Activated CD4-positive, alpha-beta T cell treated with anti-CD3 and anti-CD28 coated beads, Interleukin-2, amount 50 U/mL, for 4 hours (primary cell): ENCODE results near the gene BORCS6.
A peak's percentile ranks its signal among the peaks of the same experiment; 100 is the strongest.
"Not testable (repeated sequence)": the region's sequence is repeated elsewhere in the genome, so short reads cannot be mapped to it uniquely, and the experiment has no call there.

Experiments used
- DNase-seq, 2 experiments: peaks; one replicate each; pipeline ENCODE4 v3.0.0-alpha.2; 2020

Gene BORCS6

DNA sequence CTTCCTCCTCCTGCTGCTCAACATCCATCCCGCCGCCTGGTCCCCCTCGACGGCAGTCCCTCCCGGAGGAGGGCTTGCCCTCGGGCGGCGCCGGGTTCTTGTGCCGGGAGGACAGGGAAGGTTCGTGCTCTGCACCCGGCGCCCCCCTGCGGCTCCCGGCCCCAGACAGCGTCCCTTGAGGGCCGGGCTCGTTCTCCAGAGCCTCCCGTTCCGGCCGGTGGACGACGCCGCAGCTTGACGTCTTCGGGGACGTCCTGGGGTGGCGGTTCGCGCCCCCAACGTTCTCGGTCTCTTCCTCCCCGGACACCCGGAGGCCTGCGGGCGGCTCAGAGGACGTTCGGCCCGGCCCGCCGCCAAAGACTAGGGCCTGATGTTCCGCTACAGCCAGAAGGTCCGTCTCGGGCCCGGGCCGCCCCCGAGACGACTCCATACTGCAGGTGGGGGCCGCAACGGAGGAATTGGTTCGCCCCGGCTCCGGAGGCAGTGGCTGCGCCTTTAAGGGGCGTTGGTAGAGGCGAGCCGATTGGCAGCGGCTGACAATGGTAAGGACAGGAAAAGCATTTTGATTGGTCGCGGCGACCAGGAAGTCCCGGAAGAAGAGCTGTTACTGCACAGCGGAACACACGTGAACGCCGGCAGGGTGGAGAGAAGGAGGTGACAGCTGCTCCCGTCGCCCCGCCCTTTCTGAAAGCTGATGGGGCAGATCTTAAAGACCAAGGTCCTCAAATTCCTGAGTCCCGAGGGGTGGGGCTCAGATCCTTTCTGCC, at the start of gene BORCS6:
Gene BORCS6 (minus strand): TSS at position 470 of the 767 bp plus-strand sequence. CDS start 40 bp downstream, at position 430.
- DNase-seq: peak; percentile 89 to 92

DNA sequence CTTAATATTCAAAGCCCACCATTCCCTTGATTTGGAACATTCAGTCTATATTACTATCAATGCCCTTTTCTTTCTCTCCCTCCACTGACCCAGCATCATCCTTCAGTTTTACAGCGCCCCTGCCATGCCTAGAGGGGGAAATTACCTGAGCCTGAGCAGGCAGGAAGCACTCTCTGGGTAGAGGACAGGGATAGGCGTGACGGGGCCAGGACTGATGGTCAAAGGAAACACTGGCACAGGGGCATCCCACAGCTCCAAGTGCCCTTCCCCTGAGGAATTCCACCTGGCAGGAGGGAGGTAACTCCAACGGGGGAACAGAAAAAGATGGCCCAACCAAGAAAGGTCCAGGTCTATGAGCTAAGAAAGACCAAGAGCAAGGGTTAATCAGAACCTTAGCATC, 47.9 kb upstream of the BORCS6 start:
- no peak for DNase-seq

DNA sequence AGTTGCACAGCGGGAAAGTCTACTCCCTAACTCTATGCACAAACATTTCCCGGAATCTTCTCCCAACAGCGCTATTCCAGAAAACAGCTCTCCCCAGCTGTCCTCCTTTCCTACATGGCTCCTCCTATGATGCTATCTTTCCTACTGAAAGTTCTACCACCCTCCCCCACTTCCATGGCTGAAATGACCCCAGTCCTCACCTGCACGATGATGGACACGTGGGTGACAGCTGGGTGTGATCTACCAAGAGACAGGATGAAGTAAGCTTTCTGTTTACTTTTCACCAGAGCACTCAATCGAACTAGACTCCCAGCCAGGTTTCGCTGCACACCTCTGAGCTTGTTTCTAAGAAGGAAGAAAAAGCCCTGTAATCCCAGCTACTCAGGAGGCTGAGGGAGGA, 47.2 kb upstream of the BORCS6 start:
- no peak for DNase-seq

DNA sequence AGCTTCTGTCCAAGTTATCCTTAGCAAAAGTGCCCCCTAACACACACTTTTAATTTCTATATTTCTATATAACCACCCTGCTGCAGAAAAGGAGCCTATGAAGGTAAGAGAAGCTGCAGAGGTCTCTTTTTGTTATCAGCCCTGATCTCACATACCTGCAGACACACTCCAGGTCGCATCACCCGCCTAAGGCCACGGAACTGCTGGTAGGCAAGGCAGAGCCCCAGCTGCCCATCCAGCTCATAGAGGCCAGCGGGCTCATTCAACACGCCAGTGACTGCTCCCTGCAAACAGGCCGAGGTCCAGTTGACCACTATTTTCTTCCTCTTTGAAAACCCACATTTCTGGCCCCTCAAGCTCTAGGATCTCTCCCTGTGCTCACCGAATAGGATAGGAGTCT, 45.7 kb upstream of the BORCS6 start:
- DNase-seq: no peak

DNA sequence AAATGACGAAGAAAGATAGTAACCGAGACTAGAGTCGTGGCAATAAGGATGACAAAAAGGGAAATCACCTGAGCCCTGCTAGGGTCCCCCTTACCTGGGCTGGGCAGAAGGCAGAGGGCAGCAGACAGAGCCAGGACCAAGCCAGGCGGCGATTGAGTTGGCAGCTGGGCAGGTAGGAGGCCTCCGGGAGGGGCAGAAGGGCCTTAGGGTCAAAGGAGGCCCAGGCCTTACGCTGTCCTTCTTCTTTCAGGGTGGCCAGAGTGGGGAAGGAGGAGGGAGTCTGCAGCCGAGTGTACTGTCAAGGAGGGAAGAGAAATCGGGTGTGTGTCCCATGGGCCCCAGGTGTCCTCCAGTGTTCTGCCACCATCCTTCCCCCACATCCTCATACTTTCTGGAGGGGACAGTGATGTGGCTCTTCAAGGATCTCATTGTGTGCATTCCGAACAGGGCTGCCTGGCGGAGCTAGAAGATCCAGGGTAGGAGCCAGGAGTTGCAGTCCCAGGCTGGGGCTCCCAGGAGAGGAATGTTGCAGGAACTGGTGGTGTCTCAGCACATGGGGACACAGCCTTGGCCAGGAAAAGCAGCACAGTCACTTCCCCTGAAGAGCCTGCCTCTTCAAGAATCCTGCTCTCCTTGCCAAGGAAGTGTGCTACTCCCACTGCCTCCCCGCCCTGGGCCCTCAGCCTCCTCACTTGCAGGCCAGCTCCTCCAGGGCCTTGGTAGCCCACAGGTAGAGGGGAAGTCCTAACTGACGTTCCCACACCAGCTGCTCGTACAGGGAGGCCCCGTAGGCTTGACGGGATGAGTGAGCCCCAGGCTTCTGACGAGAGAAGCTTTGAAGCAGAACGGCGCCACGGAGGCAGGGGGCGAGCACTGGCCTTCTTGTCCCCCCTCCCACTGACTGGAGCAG, 44.6 kb upstream of the BORCS6 start:
- no peak for DNase-seq

DNA sequence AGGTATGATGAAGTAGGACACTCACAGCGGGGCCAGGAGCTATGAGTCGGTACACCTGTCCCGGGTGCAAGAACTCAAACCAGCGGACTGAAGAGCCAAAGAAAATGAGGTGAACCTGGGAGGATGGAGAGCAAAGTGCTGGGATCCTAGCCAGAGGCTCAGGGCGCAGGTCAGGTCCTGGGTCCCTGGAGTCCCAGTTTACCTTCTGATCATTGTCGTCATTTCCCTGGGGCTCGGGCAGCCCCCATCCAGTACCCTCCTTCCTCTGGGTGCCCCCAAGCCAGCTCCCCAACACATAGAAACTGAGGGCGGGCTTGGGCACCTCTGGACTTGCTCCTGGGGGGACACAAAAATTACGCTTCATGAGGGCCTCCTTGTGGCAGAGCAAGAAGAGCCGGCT, 41.7 kb upstream of the BORCS6 start:
- DNase-seq: no peak

DNA sequence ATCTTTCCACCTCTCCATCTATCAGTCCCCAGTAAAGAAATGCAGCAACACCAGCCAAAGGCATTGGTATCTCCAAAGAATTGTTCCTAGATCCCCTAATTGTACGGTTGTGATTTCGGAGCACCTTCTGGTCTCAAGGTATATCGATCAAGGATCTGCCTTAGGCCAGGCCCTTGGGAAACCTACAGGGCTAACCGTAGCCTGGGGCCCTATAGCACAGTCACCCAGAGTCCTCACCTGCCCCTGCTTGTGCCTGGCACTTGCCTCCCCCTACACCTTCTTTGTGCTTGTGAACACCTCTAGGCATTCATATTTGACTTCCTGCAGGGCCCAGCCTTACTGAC, 37.2 kb upstream of the BORCS6 start:
- no peak for DNase-seq

DNA sequence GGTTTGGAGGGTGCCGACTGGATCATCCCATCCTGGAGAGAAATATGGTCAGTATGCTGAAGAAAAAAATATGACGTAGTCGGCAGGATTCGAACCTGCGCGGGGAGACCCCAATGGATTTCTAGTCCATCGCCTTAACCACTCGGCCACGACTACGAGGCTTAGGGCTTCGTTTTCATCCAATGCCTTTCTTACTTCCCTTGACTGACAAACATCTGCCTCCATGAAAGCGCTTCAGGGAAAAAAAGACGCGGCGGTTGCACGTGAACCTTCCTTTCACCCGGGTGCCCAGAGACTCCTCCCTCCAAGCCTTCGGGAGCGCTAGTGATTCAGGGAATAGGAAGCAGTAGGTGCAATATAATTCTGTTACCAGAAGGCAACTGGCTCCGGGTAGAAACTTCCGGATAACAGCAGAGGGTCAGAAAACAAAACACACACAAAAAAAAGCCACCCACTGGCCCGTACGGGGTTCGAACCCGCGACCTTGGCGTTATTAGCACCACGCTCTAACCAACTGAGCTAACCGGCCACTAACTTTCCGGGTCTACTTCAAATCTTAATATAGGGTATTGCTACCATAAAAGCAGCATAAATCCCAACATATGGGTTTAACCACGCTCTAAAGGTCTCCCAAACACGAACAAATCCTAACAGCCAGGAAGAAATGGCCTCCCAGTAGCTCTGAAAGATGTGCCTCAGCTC, 36.7 kb upstream of the BORCS6 start:
- DNase-seq: no peak

DNA sequence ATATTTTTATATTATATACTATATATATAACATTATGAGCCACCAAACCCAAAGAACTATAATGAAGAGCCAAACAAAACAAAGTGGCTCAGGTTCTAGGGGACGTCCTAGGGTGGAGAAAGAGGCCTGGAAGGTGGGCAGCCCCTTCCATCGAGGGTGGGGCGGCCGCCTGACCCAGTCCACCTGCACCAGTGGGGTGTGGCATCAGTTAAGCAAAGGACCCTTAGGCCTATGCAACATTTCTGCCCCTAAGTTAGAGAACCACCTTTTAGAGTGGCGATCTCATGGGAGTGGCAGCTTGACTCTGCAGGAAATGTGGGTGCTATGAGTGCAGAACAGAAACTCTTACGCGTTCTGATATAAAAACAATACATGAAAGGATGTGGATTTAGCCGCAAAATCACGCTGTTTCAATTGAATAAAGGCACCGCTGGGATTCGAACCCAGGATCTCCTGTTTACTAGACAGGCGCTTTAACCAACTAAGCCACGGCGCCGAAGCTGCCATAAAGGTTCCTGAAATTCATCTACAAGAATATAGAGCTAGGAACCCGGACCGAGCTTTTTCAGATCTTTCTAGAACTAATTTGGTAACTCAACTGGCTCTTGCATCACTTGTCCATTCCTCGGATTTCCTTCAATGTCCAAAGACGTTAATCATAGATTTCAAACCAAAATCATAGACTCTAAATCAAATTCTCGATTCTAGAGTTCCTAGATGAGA, 36.0 kb upstream of the BORCS6 start:
- peak; percentile 51 to 56 for DNase-seq

DNA sequence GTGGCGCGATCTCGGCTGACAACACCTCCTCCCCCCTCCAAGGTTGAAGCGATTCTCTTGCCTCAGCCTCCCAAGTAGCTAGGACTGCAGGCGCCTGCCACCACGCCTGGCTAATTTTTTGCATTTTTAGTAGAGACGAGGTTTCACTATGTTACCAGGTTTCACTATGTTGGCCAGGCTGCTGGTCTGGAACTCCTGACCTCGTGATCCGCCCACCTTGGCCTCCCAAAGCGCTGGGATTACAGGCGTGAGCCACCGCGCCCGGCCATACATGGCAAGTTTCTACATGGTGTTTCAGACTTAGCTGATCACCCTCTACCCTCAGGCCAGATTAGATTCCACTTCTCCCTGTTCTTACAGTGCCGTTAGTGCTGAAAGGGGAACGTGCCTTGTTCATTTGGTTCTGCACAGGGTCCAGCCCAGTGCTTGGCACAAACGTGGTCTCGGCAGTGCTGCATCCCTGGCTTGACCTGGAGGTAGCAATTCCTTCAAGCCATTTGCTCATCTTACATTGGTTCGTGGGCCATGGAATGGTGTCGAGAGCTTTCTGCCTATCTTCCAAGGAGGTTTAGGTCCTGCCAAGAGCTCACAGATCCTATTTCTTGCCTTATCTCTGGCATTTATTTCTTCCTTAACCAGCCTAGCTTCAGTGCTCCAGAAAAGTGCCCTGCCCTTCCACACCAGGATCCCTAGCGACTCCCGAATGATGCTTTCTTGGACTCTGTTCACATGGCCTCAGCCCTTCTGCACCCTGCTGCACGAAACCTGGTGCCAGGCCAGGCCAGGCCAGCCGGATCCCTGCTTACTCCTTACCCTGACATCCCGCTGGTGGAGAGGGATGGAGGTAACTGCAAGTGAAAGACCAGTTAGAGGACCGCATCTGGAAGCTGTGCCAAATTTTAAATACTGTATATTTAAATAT, 35.2 kb upstream of the BORCS6 start:
- DNase-seq: no peak

DNA sequence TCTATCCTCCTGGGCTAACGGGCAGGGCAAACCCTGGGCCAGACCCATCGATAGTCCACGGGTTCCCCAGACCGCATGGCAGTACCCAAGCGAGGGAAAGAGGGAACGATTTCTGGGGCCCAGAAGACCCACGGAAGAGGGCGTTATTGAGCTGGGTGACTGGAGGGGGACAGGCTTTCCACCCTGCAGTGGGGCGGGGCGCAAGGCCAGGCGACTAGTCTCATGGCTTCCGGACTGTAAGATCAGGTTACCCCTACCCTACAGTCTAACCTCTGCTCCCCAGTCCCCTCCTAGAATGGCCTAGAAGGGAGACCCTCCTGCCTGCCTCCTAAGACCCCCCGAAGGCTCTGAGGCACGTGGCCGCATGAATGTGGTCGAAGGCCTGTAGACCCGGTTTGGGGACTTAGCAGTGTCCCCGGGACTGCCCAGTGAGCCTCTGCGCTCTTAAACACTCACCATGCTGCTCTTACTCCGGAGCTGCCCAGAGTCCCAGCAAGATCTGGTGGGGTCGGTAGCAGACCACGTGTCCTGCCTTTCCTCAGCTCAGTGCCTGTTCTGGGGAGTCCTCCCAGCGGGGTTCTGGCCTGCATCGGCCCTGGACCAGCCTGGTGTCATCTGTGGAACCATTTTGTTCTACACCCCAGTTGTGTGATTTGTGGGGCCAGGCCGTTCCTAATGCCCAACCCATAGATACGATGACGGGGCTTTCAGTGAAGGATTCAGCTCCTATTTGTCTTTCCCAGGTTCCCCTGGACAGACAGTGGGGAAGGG, 33.6 kb upstream of the BORCS6 start:
- DNase-seq: peak; percentile 38 to 43

DNA sequence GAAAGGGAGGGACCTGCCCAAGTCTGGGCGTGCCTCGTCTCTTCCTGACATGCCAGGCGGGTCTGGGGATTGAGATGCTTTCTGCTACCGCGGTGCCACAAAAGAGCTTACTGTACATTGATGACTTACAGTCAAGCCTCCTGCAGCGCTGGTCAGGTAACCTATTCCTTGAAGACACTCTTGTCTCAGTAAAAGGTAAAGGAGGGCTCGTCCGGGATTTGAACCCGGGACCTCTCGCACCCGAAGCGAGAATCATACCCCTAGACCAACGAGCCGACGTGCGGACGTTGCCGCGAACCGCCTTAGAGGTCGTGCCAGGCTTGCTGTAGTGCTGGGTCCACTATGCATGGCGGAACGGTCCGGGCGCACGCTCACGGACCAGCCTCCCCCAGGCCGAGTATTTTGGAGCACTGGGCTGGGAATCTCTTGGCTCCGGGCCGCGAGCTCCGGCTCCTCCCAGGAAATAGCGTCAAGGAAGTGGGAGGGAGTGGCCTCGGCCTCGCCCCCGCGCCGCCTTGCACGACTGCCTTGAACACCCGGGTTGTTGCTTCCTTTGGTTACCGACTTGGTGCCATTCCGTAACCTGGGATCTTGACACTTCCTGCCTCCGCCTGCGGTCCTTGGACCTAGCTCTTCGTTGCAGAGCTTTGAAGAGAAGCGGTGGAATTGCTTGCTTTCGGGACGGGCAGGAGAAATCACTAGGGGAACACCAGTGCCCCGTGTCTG, 32.8 kb upstream of the BORCS6 start:
- peak; percentile 82 to 84 for DNase-seq

DNA sequence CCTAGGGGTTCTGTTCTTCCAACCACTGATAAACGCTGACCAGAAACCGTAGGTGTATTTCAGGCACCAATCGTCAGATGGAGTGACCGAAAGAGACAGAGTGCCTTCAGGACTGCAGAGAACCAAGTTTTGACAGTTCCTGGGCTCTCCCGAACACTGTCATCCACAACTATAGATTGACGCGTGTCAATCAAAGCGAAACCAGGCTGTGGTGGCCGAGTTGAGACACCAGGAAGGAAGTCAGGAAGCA, 32.3 kb upstream of the BORCS6 start:
- no peak for DNase-seq

DNA sequence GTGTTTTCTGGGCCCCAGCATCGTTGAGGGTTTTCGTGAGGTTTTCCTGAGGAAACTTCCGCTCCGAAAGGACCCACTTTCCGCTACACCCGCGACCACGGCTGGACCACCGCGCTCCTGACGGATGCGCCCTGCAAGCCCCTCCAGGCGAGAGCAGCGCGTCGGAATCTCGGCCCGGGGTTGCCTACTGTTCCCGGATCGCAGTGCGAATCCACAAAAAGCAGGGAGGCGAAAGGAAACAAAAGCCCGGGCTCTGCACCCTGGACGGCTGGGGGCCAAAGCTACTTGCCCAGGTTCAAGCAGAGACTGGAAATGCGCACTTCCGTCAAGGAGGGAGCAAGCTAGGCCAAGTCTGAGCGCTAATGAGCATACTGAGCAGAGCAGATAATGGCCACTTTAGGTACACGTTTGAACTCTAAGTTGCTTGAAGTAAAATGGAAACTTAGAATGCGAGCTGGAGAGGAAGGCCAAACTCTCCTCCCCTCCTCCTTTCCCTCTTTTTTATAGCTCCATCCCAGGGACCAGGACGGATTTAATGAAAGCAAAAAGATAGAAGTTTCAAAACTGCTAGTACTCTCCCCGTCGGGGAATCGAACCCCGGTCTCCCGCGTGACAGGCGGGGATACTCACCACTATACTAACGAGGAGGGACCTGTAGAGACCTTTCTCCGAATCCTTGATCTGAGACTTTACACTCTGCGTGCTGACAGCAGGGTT, 31.8 kb upstream of the BORCS6 start:
- DNase-seq: peak; percentile 86 to 87

DNA sequence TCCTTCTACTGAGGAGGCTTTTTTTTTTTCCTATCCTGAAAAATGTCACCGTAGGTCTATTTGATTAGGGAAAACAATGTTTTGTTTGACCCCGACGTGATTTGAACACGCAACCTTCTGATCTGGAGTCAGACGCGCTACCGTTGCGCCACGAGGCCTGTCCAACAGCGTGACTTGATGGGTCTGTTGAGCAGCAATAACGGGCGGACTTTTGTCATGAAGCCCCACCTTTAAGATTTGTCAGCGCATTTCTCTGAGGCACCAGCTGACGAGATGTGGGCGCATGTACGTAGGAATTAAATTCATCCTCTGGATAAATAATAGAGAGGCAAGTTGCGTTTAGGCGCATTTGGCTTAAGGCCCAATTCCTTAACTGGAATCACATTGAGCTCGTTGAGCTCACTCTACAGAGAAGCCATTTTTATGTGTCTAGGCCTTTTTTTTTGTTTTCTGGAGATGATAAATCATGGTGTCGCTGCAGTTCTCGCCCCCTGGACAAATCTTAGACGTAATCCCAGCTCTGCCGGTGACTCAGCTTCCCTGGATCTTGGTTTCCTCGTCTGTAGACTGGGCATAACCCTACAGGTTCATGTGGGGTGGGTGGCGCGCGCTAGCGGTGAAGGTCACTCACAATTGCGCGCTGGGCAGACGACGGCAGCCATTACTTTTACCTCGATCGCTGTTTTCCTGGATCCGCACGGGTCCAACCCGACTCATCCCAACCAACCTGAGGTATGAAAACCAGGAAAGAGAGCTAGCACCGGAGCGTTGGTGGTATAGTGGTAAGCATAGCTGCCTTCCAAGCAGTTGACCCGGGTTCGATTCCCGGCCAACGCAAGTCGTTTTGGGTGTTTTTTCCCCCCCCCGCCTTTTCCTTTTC, 31.0 kb upstream of the BORCS6 start:
- peak; percentile 81 to 82 for DNase-seq

DNA sequence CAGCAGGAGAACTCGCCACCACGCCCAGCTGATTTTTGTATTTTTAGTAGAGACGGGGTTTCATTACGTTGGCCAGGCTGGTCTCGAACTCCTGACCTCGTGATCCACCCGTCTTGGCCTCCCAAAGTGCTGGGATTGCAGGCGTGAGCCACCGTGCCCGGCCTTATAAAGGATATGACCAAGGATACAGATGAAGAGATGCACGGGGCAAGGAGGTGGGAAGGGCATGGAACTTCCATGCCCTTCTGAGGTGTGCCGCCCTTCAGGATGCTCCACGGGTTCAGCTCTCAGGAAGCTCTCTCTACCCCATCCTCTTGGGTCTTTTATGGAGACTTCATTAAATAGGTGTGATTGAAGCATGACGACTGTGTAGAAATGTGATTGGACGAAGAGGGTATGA, 24.0 kb upstream of the BORCS6 start:
- DNase-seq: not testable (repeated sequence)

DNA sequence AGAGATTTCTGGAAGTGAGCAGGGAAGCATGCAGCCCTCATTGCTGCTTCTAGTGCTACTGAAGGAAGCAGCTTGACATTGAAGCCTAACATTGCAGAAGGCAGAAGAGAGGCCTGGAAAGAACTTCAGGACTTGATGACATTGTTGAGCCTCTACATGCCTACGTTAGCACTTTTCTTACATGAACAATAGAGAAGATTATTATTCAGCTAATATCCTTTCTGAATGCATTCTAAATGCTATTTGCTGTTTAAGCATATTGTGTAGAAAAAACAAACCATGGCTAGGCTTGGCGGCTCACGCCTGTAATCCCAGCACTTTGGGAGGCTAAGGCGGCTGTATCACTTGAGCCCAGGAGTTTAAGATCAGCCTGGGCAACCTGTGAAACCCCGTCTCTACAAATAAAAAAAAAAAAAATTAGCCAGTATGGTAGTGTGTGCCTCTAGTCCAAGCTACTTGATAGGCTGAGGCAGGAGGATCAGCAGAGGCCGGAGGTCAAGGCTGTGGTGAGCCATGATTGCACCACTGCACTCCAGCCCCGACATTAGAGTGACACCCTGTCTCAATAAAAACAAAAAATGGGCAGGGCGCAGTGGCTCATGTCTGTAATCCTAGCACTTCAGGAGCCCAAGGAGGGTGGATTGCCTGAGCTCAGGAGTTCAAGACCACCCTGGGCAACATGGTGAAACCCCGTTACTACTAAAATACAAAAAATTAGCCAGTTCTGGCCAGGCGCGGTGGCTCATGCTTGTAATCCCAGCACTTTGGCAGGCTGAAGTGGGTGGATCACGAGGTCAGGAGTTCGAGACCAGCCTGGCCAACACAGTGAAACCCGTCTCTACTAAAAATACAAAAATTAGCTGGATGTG, 22.6 kb upstream of the BORCS6 start:
- no peak for DNase-seq
